Cerebellar nuclear complex (tissue), 1 donor: Measurements from ENCODE around the gene CCDC171.
"Not testable (repeated sequence)": the region's sequence is repeated elsewhere in the genome, so short reads cannot be mapped to it uniquely, and the experiment has no call there.

Experiments
- DNase-seq, 2 experiments: peaks; one replicate each; lab custom pipeline; 2025; lab: John Stamatoyannopoulos, UW

The CCDC171 gene

DNA sequence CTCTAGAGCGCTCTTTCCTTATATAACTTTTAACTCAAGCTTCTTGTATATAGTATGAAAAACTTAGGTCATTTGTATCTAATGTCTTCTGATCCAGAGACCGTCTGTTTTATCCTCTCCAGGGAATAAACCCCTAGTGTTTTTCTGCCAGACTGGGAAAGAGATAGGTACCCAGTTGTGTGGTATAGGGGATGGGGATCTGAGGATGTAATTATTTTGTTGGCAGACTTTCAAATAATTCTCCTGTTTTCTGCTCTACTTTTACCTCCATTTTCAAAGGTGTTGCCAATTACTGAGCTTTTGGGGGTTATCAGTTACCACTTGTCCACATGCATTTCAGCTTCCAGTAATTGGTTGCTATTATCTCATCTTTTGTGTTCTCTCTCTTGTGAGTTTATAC, 17.9 kb downstream of the CCDC171 start:
- no peak for DNase-seq

DNA sequence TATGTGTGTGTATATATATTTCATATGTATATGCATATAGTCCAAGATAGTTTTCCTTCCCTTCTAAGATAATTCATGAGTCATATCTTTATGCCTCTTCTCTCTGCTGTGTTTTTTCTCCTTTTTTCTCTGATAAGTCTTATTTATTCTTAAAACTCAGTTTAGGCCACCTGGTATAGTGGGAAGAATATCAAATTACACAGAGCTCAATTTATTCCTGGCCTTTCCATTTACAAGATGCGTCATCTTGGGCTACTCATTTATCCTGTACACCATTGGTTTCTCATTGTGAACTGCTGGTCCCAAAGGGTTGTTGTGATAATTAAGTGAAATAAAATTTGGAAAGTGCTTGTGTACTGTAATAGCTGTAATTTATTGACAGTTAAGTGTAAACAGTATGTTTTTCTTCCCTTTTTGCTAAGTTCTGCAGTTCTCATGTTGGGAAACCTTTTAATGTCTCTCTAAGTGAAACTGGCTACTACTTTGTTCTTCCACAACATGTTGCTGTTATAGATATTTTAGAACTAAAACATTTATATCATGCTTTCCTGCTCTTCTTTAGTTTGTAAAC, 19.4 kb downstream of the CCDC171 start:
- DNase-seq = no peak

DNA sequence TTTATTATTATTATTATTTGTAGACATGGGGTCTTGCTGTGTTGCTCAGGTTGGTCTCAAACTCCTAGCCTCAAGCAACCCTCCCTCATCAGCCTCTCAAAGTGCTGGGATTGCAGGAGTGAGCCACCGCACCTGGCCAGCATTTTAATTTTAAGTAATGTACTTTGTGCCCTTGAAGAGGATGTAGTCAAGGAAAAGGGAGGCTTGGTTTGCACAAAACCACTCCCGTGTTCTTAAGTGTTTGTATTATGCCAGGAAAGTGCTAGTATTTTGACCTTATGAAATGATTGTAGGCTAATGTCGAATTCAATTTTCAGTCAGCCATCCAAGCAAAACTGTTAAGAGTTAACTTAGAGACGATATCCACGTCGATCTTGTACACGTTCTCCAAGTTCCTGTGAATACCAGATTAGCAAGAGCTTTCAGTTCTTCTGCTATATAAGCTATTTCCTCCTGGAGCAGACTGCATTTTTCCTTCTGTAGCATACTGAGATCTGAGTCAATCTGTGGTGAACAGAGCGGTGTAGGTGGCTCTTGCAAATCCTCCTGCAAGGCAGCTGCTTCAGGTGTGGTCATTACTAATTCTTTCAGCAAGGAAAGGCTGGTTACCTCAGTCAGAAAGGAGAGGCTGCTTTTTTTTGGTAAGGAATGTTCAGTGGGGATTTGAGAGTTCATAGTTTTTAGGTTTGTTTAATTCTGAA, 23.7 kb downstream of the CCDC171 start:
- DNase-seq = no peak

DNA sequence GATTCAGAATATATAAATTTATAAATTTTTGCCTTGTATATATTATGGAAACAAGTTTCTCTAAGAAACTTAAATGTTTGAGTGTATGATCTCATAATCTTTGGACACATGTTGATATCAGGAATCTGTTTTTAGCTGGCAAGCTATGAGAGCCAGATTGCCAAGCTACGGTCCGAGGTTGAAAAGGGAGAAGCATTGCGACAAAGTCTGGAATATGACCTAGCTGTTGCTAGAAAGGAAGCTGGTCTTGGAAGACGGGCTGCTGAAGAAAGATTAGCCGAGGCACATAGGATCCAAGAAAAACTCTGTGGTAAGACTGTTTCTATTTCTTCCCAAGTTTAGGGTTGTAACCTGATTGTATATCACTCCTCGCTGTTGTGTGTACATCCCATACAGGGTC, 25.9 kb downstream of the CCDC171 start:
- DNase-seq = no peak

DNA sequence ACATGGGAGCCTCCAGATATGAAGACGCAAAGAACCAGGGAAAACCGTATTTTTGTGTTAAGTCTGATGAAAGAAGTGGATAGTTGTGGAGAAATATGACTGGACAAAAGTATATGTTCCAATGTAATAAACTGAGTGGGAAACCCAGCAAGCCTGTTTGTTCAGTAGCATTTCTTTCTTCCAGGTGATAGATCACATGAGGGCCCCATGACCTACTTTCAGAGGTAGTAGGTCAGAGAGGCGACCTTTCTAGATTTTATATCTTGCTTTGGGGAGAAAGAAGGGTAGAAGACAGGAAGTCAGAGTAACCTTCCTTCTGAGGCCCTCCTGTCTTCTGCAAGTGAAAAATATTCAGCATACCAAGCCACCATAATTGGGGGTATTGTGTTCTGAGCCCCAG, 31.5 kb downstream of the CCDC171 start:
- DNase-seq = no peak

DNA sequence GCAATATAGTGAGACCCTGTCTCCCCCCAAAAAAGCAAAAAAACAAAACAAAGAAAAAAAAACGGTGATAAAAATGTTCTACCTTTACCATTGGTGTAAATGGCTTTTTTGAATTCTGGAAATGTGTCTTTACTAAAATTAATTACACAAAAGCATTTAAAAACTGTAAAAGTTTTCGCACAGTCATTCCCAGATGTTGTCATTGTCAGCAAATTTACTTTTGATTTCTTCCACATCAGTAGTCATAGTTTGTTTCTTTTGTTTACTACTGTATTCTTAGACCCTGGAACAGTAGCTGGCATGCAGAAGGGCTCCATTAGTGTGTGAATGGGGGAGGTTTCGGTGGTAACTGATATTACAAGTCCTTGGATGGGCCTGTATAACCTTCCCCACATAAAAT, 39.5 kb downstream of the CCDC171 start:
- no peak for DNase-seq

DNA sequence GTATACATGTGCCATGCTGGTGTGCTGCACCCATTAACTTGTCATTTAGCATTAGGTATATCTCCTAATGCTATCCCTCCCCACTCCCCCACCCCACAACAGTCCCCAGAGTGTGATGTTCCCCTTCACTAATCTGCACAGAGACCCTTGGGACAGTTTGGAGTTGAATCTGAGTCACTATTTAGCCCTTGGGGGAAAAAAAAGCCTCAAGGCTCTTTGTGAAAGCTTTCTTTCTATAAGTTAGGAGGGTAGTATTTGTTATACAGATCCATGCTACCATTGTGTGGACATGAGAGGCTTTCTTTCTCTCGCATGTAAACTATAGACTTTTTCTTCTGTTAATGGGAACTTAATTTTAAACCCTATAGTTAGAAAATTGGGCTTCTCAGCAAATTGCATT, 40.1 kb downstream of the CCDC171 start:
- DNase-seq = not testable (repeated sequence)

DNA sequence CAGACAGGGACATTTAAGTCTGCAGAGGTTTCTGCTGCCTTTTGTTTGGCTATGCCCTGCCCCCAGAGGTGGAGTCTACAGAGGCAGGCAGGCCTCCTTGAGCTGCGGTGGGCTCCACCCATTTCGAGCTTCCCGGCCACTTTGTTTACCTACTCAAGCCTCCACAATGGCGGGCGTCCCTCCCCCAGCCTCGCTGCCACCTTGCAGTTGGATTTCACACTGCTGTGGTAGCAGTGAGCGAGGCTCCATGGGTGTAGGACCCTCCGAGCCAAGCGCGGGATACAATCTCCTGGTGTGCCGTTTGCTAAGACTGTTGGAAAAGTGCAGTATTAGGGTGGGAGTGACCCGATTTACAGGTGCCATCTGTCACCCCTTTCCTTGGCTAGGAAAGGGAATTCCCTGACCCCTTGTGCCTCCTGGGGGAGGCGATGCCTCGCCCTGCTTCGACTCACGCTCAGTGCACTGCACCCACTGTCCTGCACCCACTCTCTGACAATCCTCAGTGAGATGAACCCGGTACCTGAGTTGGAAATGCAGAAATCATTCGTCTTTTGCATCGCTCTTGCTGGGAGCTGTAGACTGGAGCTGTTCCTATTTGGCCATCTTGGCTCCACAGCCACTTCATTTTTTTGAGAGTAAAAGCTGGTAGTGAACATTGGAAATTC, 48.0 kb downstream of the CCDC171 start:
- DNase-seq = not testable (repeated sequence)

DNA sequence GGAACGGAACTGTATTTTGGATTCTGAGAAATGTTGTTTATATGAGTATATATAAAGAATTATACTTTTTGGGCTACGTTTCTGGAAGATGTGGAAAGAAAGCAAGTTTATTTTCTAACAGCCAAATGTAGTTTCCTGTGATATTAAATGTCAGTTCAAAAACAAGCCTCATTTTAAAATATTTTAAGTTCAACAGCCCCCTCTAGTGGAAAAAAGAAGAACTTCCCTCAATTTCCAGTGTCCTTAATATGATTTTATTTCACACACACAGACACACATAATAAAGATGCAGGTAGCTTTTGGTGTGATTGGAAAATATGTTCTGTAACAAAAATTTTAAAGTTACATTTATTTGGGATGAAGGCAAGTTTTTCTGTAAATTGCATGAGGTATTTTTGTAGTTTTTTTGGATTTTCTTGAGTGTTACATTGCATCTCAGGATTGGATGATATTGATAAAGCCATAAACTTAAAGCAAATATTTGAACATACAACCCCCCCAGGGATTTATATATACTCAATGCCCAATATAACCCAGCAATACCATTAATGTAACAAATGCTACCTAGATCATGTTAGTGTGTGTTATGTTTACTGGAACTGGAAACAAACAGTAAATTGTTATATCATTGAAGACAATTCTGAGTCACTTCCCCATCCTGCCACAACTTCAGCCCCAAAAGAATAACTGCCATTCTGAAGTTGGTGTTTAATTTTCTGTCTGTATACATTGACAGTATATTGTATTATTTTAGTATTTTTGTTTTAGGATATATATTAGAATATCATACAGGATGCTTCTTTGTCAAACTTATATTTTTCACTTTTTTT, 54.0 kb downstream of the CCDC171 start:
- peak in 1 of 2 experiments; percentile 0 for DNase-seq

DNA sequence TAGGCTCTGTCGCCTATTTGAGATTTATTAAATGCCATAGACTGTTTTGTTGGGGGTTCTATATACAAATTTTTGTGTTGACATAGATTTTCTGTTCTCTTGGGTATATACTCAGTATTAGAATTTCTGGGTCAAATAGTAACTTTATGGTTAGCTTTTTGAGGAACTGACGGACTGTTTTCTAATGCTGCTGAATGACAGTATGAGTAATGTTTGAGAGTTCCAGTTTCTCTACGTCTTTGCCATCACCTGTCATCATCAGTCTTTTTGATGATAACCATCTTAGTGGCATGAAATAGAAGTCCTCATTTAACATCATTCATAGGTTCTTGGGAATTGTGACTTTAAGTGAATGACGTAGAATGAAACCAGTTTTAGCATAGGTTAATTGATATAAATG, 60.1 kb downstream of the CCDC171 start:
- no peak for DNase-seq

DNA sequence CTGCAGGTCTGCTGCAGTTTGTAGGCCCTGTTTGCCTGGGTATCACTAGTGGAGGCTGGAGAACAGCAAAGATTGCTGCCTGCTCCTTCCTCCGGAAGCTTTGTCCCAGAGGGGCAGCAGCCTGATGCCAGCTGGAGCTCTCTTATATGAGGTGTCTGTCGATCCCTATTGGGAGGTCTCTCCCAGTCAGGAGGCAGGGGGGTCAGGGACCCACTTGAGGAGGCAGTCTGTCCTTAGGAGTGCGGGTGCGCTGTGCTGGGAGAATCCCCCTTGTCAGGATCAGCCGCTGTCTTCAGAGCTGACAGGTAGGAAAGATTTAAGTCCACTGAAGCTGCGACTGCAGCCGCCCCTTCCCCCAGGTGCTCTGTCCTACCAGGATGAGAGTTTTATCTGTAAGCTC, 64.9 kb downstream of the CCDC171 start:
- DNase-seq = no peak

DNA sequence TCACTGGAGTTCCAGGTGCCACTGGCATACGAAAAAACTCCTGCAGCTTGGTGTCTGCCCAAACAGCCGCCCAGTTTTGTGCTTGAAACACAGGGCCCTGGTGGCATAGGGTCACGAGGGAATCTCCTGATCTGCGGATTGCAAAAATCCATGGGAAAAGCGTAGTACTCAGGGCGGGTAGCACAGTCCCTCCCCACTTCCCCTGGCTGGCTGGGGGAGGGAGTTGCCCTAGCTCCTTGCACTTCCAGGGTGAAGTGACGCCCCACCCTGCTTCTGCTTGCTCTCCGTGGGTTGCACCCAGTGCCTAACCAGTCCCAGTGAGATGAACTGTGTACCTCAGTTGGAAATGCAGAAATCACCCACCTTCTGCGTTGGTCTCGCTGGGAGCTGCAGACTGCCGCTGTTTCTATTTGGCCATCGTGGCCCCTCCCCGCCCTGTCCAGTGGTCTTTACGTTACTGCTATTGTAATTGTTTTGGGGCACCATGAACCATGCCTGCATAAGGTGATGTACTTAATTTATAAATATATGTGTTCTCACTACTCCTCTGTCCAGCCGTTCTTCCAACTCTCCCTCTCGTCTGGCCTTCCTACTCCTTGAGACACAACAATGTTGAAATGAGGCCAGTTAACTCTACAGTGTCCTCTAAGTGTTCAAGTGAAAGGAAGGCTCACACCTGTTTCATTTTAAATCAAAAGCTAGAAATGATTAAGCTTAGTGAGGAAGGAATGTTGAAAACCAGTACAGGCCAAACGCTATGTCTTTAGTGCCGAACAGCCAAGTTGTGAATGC, 65.9 kb downstream of the CCDC171 start:
- no peak for DNase-seq

DNA sequence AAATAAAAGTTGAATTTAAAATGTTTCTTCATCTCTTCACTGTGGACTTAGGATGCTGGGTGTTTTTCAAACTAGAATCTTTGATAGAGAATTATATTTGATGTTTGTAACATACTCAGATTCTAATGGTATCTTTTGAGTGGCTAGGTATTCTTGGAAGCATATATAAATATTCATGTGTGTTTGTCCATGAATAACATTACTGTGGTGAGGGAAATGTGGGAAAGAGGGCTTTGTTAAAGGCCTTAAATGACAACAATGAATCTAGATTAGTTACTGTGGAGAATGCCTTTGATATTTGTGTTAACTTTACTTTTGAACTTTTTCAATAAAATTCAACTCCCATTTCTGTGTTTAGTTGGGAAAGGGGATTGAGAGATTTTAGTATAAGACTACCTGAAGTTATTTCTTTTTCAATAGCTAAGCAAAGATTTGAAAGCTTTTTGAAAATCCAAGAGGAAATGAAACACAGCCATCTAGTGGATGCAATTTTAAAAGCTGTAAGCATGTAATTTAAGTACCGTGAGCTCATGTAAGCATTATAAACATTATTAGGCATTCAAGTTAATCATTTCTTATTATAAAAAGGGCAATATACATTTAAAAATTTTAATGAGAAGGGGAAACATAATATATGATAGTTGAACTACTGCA, 69.6 kb downstream of the CCDC171 start:
- no peak for DNase-seq

DNA sequence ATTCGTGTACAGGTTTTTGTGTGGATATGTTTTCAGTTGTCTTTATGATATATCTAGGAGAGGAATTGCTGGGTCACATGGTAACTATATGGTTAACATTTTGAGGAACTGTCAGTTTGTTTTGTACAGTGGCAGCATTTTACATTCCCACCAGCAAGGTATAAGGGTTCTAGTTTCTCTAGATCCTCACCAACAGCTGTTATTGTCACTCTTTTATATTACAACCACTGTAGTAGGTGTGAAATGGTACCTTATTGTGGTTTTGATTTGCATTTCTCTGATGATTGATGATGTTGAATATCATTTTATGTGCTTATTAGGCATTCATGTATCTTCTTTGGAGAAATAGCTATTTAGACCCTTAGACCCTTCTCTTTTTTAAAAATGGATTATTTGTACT, 82.9 kb downstream of the CCDC171 start:
- DNase-seq = no peak

DNA sequence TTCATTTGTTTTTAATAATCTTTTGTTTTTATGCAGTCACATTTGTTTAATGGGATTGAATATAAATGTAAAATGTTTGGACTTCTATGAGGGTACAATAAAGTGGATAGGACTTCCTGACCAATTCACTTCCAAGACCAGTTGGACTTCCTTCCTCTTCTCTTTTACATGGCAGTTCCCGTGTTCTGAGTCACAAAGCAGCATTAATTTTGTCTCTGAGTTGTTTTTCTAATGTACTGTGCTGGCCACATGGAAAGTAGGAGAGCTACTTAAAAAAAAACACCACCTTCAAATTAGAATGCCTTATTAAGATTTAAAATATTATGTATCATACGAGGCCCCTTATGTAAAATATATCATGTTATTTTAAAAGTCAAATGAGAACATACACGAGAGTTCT, 87.3 kb downstream of the CCDC171 start:
- DNase-seq = no peak

DNA sequence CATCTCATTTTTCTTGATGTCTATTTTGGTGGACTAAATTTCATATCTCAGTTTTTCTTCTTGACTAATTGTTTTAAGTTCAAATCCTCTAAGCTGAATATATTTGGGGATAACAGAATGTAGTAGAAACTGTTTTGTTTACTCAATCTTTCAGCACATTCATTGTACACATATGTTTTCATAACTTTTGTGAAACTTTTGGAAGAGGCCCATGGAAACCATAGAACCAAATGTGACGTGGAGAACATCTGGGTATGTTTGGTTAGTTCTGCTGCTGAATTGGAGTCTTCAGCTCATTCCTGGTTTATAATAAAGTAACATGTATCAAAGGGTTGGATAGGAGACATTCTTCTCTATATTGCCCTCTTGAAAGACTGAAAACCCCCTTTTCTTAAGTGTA, 88.4 kb downstream of the CCDC171 start:
- no peak for DNase-seq

DNA sequence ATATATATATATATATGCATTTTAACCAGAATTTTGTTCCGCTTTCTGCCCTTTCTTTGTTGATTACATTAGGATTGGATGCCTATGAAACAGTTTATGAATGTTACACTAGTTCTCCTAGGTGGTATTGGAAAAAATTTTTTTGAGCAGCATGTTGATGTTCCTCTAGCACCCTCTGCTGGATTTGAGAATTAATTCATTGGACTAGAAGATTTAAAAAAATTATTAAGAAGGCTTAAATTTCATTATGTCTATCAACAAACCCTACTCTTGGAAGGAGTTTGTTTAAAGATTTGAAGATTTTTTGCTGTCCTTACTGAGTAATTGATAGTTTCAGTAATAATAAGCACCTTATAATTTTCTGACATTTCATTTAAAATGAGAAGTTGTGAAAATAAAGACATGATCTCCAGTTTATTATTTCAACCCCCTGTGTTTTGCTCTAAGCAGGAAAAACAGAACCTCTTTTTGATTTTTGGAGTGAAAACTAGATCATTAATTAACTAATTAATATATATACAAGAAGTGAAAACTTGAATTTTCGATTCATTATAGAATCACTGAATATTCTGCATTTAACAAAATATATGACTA, 89.6 kb downstream of the CCDC171 start:
- DNase-seq = no peak

DNA sequence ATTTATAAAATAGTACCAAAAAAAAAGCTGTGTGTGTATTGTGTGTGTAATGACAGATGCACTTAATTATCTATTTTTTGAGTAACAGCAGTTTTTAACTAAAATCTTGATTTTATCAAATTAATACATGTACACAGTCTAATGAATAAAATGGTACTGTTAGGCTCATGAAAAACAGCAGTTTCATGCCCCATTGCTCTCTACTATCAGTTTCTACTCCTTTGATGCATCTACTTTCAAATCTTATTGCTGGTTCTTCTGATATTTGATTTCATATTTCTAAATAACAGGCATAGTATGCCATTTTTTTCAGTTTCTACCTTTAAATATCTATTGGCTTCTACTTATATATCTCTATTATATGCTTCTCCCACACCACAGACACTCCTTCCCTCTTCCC, 117.4 kb downstream of the CCDC171 start:
- no peak for DNase-seq

DNA sequence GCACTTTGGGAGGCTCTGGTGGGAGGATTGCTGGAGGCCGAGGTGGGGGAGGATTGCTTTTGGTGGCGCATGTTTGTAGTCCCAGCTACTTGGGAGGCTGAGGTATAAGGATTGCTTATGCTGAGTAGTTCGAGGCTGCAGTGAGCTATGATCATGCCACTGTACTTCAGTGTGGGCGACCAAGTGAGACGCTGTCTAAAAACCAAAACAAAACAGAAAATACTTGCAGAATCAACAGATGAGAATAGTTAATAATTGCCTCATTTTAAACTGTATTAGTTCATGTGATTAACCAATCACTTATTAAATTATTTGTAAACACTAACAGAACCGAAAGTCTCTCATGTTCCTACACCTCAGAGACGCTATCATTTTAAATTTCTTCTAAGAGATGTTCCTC, 118.1 kb downstream of the CCDC171 start:
- no peak for DNase-seq

DNA sequence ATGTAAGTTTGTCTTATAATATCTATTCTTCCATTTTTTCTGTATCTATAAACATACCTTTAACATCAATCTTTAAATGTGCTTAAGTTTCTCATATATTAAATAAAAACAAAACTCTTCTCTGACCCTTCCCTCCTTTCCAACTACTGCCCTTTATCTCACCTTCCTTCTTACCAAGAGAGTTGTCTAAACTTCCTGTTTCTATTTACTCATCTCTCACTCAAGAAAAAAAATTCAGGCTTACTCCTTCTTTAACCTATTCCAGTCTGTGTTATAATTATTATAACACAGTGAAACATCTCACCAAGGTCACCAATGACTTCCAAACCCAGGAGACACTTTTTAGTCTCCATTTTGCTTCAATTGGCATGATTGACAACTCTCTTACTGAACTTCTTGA, 140.9 kb downstream of the CCDC171 start:
- no peak for DNase-seq

DNA sequence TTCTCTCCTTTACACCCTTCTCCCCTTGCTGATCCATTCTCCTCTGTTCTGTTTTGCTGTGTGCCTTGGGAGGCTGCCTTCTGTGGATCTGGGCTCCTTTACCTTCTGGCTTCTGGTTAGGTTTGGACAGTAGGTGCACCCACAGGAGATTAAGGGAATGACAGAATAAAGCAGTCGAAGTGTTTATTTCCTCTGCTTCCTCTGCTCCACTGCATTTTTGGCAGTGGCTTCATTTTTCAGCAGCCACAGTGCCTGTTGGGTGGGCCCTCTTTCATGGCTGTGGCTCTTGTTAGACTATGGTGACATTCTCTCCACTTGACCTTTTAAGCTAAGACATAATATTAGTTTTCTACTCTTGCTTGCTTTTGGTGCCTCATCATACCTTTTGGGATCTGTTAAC, 144.1 kb downstream of the CCDC171 start:
- DNase-seq = no peak
